ENCODE results near the gene PINLYP.
"Not testable (repeated sequence)": the region's sequence is repeated elsewhere in the genome, so short reads cannot be mapped to it uniquely, and the experiment has no call there.

Gene PINLYP

DNA sequence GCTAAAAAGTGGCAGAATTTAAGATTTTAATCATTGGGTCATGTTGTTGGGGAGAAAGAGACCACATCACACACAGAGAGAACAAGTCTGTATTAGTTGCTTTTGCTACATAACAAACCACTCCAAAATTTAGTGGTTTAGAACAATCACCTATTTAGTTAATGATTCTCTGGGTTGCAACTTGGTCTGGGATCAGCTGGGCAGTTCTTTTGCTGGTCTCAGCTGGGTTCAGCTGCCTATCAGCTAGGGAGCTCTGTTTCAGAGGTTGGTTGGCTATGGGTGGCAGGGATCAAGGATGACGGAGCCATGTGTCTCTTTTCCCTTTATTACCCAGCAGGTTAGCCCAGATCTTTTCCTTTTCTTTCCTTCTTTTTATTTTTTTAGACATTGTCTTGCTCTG is 8.9 kb downstream of the PINLYP start:
- DNase-seq = no peak

DNA sequence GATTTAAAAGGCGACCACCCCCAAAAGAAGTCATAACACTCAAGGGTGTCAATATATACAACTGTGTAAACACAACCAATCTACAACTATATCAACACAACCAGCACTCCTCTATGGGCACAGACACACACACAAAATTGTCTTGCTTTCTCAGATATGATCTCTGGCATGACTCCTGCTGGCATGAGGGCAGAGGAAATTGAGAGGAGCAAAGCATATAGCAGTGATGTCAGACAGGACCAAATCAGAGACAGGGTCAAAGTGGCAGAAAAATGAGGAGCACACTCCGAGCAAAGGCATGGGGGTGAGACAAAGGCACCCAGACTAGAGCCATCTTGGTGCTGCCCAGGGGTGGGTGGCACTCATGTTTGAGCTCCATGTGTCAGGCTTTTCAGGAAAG is 10.7 kb downstream of the PINLYP start:
- DNase-seq = no peak

DNA sequence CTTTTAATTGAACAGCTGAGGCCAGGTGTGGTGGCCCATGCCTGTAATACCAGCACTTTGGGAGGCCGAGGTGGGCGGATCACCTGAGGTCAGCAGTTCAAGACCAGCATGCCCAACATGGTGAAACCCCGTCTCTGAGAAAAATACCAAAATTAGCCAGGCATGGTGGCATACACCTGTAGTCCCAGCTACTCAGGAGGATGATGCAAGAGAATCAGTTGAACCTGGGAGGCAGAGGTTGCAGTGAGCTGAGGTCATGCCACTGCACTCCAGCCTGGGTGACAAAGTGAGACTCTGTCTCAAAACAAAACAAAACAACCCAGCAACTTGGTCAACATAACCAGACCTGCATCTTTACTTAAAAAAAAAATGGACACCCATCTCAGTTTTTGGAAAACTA is 11.4 kb downstream of the PINLYP start:
- not testable (repeated sequence) for DNase-seq

DNA sequence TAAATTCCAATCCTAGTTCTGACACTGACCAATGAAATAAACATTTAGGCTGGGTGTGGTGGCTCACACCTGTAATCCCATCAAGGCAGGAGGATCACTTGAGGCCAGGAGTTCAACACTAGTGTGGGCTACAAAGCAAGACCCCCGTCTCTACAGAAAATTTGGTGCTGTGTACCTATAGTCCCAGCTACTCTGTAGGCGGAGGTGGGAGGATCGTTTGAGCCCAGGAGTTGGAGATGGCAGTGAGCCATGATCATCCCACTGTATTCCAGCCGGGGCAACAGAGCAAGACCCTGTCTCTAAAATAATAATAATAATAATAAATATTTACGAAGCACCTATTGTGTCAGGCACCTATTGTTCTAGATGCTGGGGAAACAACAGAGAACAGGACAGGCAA is 13.7 kb downstream of the PINLYP start:
- DNase-seq = no peak

DNA sequence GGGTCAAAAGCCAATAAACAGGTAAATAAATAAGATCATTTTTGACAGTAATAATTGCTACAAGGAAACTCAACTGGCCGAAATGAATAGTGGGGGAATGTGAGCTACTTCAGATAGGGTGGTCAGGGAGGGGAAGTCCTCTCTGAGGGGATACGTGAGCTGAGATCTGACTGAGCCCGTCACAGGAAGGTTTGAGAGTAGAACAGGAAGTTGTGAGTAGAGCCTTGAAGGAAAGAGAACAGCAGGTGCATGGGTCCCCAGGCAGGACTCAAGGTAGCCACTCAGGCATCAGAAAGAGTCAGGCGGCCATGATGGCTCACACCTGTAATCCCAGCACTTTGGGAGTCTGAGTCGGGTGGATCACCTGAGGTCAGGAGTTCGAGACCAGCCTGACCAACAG is 14.1 kb downstream of the PINLYP start:
- DNase-seq = no peak

DNA sequence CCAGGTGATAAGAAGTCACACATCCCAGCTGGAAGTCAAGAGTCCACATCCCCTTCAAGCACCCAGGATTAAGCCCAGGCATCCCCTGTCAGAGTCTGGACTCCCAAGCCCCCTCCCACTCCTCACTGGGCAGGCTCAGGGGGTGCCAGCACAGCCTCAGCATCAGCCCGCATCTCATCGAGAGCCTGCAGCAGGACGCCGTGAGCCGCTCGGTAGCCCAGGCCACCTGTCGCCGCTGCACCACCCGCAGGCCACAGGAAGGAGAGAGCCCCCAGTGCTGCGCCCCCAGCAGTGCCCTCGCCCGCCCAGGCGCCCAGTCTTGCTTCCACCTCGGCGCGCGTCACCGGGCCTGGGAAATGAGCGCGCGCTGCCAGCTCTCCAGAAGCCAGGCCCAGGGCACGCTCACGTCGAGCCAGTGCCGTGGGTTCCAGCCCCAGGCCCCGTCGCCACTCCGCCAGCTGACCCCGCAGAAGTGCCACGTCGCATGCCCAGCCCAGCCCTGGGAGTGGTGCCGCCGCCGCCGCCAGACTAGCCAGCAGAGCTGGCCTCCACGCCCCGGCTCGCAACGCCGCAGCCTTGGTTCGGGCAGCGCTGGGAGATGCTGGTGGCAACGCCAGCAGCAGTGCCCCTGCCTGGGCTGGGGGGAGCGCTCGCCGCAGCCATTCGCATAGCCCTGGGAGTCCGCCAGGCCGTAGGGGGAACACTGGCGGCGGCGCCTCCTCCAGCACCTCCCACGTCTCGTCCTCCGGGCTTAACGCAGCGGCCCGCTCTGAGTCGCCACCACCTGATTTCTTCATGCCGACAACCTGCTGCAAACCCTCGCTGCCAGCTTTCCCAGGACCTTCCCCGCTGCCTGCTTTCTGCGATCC is 16.5 kb downstream of the PINLYP start:
- no peak for DNase-seq

DNA sequence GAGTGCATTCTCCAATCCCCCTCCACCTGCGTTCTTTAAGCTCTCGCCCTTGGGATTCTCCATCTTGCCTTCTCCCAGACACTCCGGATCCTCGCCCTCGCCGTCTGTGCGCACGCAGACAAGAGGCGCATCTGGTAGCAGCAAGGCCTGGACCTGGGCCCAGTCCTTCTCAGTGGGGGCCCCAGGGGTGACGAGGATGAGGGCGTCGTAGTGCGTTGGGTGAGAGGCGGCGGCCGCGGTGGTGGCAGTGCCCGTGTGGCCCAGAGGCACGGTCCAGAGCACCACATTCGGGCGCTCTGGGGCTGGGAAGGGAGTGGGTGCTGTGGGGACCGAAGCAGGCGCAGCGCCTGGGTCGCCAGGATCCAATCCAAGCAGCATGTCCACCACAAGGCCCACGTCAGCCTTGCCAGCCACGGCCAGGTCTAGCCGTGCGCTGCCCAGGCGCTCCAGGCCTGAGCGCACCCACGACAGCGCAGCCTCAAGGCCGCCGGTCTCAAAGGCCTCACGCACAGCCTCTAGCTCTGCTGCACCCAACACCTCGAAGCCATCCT is 17.3 kb downstream of the PINLYP start:
- no peak for DNase-seq

DNA sequence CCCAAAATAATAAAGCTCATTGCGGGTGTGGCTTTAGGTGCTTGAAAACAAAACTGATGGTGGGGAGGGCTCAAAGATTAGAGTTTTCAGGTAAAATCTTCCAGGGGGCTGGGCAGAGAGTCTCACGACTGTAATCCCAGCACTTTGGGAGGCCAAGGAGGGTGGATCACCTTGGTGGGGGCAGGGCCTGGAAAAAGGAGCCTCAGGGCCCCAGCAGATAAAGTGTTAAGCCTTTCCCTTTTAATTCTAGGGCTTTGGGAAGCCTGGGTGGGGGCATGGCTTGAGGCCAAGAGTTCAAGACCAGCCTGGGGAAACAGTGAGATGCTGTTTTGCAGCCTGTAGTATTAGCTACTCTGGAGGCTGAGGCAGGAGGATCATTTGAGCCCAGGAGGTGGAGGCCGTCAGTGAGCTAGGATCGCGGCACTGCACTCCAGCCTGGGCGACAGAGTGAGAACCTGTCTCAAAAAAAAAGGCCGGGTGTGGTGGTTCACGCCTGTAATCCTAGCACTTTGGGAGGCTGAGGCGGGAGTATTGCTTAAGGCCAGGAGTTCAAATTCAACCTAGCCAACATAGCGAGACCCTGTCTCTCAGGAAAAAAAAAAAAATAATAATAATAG is 18.6 kb downstream of the PINLYP start:
- no peak for DNase-seq

DNA sequence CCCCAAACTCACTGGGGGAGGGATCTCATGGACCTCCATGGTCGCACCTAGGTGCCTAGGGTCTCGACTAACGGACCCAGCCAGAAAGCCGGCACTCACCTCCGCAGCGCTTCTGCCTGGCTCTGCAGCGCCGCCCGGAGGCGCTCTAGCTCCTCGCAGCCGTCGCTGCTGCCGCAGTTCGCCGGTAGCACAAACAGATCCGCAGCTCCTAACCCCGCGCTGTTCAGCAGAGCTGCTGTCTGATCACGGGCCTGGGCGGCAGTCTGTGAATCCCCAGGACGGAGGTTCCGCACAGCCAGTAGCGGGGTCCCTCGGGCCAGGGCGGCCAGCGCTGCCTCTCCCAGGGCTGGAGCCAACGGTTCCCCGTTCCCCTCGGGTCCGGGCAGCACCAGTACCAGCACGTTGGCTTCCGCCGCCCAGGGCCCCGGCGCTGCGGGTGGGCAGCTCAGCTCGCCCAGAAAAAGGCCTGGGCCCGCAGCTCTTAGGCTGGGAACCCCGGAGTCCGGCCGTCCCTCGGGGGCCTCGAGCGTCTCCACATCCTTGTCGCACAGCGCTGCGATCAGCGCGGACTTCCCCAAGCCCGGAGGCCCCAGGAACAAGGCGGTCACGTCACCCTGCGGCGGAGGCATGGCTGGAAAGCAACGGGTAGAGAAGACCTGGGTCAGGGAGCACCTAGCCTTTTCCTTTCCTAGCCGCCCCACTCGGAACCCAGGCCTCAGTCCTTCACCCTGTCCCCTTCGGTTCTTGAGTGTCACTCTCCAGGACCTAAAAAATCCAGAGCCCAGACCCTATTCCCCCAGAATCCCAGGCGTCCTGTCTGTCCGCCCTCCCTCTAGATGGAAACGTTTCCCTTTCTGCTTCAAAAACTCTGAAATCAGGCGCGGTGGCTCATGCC is 19.4 kb downstream of the PINLYP start:
- no peak for DNase-seq

DNA sequence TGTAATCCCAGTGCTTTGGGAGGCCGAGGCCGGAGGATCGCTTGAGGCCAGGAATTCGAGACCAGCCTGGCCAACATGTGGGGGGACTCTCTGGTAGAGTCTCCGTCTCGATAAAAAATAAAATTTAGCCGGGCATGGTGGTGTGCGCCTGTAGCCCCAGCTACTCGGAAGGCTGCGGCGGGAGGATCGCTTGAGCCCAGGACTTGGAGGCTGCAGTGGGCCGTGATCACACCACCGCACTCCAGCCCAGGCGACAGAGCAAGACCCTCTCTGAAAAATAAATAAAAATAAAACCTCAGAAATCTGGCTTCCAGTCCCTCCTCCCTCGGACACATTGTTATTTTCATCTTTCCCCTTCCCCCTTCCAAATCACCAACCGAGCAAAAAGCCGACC is 20.0 kb downstream of the PINLYP start:
- no peak for DNase-seq

DNA sequence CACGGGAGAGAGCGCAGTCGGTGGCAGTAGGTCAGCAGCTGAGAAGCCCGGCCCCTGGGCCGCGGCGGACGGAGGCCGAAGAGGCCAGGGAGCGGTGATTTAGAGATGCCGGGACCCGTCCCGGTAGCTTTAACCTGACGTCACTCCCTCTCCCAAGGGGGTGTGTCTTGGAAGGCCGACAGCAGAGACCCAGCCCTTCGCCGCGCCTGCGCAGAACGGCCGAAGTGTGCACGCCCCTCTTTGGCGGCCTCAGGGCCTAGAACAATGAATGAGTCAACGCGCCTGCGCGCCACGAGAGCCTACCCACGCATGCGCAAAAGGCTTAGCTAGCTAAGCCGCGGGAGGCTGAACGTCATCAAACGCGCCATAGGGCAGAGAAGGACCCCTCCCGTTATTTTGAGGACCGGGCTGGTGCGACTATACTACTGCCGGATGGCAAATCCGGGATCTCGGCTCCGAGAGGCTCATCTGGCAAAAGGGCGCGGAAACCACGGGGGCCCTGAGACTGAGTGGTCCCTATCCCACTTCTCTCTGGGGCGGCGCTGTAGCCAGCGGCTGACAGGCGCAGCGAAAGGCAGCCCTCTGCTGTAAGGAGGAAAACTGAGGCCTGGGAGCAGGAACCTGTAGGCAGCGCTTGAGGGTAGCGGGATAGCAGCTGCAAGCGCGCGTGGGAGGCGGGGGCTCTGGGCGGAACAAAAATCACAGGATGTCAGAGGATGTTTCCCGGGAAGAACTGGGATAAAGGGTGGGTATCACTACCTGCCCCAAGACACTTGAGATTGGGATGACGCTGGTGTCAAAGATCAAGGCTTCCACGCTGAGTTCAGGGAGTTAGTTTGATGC is 20.6 kb downstream of the PINLYP start, which contains the start of the genes IRGQ and ZNF576:
TSS of gene IRGQ (minus strand) at position 136 of the 843 bp plus-strand sequence. CDS start 796 bp downstream, outside the sequence.
TSS of gene ZNF576 (plus strand) at position 597 of the 843 bp plus-strand sequence. CDS start 514 bp downstream, outside the sequence.
- DNase-seq = peak; percentile 100

DNA sequence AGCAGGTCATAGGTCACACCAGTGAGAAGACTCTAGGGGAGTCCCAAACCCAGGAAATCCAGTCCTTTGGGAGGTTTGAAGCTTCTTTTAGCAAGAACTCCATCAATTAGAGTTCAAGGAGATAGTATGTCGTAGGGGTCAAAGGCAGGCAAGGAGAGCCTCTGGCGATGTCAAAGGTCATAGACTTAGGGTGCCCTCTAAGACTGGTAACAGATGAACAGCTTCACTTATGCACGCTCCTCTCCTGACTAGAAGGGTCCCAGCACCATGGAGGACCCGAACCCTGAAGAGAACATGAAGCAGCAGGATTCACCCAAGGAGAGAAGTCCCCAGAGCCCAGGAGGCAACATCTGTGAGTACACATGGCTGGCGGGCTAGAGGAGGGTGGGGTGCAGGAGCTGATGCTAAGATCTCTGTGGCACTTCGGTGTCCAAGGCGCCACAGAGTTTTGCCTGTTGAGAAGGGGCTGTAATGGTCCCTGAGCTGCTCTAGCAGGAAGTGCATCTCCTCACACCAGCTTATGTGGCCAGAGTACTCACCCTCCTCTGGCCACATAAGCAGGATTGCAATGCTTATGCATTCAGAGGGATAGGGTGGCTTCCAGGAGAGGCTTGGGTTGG is 21.4 kb downstream of the PINLYP start:
- DNase-seq = no peak

DNA sequence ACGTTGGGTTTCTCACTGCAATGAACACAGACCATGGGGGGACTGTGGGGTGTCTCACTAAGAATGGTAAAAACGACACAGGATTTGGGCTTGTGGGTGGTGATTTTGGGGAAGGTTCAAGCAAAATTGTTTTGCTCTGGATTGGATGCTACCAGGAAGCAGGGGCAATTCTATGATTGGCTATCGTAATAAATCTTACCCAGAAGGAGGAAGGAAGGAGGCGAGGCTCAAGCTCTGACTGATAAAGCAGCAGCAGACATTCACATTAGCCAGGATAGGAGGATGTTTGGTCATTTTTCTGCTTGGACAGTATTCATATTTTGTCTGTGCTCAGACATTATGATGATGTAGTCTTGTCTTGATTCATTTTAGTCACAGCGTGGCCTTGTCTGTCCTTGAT is 22.3 kb downstream of the PINLYP start:
- no peak for DNase-seq

DNA sequence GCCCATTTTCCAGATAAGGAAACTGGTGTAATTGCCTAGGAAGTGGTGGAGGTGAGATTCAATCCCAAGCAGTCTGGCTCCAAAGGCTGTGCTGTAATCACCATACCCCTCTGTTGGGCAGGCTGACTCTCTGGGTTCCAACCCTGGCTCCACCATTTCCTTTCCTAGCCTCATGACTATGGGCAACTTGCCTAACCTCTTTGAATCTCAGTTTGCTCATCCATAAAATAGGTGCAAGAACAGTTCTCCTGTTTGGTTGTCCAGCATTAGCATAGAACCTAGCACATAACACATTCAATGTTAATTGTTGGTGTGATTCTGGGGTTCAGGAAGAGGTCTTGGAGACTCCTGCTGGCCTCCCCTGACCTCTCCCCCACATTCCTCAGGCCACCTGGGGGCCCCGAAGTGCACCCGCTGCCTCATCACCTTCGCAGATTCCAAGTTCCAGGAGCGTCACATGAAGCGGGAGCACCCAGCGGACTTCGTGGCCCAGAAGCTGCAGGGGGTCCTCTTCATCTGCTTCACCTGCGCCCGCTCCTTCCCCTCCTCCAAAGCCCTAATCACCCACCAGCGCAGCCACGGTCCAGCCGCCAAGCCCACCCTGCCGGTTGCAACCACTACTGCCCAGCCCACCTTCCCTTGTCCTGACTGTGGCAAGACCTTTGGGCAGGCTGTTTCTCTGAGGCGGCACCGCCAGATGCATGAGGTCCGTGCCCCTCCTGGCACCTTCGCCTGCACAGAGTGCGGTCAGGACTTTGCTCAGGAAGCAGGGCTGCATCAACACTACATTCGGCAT is 23.0 kb downstream of the PINLYP start:
- no peak for DNase-seq

DNA sequence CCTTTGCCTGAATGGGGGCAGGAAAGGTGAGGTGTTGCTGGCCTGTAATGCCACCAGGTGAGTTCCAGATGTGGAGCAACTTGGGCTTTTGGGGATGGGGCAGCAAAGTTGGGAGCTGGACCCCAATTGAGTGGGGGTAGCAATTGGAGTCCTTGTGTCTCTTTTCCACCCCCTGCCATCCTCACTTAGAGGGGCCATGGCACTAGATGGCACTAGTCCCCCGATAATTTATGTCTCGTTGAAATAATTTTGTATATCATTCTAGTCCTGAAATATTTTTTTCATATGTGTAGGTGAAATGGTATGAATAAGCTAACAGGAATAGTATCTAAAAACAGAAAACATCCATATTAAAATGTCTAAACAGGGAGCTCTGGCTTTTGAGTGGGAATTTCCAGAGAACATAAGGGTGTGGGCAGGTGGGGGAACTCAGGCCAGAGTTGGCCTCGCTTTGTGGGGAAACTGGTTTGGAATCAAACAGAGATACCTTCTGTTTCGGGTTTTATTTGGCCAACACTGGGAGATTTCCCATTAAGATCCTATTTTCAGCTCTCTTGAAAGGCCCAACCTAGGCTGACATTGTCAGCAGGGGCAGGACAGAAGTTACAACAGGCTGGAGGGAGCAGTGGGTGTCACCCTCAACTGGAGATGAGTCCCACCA is 24.2 kb downstream of the PINLYP start:
- DNase-seq = no peak

DNA sequence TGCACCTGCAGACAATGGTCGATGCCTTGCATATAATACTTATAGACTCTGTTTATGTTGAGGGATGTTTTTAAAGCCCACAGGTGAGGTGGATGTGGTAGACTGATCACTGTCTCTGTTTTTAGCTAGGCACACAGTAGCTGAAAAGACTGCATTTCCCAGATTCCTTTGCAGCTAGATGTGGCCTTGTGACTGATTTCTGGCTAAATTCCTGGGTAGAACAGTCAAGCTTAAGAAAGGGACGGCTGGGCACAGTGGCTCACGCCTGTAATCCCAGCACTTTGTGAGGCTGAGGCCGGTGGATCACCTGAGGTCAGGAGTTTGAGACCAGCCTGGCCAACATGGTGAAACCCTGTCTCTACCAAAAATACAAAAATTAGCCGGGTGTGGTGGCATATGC is 24.7 kb downstream of the PINLYP start:
- DNase-seq = not testable (repeated sequence)

DNA sequence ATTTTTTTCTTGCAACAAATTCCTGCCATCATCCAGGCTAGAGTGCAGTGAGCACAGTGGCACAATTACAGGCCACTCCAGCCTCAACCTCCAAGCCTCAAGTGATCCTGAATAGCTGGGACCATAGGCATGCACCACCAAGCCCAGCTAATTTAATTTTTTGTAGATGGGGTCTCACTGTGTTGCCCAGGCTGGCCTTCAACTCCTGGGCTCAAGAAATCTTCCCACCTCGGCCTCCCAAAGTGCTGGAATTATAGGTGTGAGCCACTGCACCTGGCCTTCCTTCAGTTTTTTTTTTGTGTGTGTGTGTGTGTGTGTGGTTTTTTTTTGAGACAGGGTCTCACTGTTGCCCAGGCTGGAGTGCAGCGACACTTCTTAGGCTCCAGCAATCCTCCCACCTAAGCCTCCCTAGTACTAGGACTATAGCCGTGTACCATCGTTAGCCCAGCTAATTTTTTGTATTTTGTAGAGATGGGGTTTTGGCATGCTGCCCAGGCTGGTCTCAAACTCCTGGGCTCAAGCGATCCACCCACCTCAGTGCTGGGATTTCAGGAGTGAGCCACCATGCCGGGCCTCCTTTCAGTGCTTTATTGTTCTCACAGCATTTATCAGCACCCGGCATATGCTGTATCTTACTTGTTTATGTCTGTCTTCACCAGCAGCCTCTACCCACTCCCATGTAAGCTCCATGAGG is 30.4 kb downstream of the PINLYP start:
- no peak for DNase-seq

DNA sequence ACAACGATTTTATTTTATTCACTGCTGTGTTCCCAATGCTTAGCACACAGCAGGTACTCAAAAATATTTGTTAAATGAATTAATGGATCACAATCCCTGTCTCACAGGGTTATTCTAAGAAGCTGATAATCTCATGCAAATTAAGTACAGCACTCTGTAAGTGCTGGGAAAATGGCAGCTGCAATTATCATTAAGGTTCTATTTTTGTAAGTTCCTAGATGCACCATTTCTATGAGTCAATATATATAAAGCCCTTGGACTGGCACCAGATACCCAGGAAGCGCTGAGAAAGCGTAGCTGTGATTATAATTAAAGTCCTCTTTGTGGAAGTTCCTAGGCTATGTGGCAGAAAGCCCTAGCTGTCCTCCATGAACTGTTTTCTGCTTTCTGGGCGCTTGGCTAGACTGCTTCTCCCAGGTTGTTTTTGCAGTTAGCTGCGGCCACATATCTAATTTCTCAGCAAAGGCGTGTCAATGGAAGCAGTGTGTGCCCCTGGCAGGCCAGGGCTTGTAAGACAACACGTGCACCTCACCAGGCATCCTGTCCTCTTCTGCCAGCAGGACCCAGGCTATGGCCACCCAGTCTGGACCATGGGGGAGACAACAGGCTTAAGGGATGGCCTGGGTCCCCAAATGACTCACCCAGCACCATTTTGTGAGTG is 31.1 kb downstream of the PINLYP start:
- DNase-seq = no peak
